Right ventricle myocardium superior (tissue), 1 donor: ENCODE results near the gene PPP6R2. TPM values are rescaled to one million over a fixed set of nuclear protein-coding genes. Genes with fewer than 3 reads are reported as not detected.
A peak's percentile ranks its signal among the peaks of the same experiment; 100 is the strongest.

Source experiments
- ATAC-seq: fragments of 200-7000 bp; cut with Tn5 transposase; one replicate; pipeline ENCODE4 v1.9.1; 2020; ENCODE audit warnings: mild to moderate bottlenecking; ENCODE audit not compliant: poor library complexity
- DNase-seq: peaks from one replicate; pipeline ENCODE4 v3.0.0-alpha.2; 2020
- intact Hi-C: fragments of 100-400 bp; cut with DNase I; formaldehyde crosslinking; loops from one replicate; pipeline ENCODE4 v1.11.2; 2022
- long read RNA-seq: library from polyadenylated mRNA; unstranded; transcript quantifications from one replicate; pipeline ENCODE4 v2.0.0, GENCODE V29; 2021
- total RNA-seq: library from RNA; stranded (reverse); fragmentation: NEBNext Ultra II Directional; extraction: Animal tissue kit (Norgen Biotek cat#: 25700); gene quantifications from one replicate; pipeline ENCODE4 v1.2.1, GENCODE V29; 2021
- donor health status: DM: no; HTN: yes; CAD: no; lungs with severe emphysema.

PPP6R2 gene, protein sequence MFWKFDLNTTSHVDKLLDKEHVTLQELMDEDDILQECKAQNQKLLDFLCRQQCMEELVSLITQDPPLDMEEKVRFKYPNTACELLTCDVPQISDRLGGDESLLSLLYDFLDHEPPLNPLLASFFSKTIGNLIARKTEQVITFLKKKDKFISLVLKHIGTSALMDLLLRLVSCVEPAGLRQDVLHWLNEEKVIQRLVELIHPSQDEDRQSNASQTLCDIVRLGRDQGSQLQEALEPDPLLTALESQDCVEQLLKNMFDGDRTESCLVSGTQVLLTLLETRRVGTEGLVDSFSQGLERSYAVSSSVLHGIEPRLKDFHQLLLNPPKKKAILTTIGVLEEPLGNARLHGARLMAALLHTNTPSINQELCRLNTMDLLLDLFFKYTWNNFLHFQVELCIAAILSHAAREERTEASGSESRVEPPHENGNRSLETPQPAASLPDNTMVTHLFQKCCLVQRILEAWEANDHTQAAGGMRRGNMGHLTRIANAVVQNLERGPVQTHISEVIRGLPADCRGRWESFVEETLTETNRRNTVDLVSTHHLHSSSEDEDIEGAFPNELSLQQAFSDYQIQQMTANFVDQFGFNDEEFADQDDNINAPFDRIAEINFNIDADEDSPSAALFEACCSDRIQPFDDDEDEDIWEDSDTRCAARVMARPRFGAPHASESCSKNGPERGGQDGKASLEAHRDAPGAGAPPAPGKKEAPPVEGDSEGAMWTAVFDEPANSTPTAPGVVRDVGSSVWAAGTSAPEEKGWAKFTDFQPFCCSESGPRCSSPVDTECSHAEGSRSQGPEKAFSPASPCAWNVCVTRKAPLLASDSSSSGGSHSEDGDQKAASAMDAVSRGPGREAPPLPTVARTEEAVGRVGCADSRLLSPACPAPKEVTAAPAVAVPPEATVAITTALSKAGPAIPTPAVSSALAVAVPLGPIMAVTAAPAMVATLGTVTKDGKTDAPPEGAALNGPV
- total RNA-seq, result 40.4 TPM
- long read RNA-seq, full-length matches to known transcripts, result 113 of 221 reads
- long read RNA-seq, partial matches to known transcripts, result 64 of 221 reads
- long read RNA-seq, other reads (novel, unspliced or antisense), result 44 of 221 reads

DNA sequence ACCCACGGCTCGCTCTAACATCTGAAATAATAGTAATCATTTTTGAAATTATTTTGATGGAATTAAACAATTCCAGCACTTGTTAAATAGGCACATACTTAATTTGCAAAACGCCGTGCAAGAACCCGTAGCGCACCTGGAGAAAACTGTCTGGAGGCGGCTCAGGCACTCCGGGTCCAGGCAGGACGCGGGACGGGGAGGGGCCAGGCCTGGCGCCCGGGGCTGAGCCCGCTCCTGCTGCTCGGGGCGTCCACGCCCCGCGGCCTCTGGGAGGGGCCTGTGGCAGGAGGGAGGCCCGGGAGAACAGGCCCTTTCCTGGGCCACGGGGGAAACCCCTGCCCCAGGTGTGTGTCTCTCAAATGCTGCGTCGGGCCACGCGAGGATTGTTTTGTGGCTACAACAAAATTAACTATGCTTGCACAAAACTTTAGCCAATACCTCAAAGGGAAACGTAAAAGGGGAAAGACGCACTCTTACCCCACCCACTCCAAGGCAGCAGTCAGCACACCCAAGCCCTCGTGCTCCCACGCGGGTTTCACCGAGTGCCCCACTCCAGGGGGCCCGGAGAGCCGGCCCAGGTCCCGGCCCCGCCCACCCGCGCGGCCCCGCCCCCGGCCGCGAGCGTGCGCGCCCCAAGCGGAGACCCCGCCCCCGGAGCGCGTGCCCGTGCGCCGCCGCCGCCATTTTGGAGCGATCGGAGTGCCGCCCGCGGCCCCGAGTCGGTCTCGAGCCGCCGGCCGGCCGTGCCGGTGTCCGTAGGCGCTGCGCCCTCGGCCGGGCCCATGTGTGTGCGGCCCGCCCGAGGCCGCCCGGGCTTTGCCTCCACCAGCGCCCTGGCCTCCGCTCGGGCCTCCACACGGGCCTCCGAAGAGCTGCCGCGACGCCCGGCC, at the start of gene PPP6R2:
PPP6R2 (plus strand) TSS at position 677 of the 890 bp plus-strand sequence. CDS start 50,582 bp downstream, outside the sequence.
- intact Hi-C loops, result loop anchor here (2.0 to 5.0 kb wide), 2 partner anchors 66 to 102 kb away; no protein-coding TSS in a partner anchor
- peak; percentile 97 for ATAC-seq
- DNase-seq, result peak; percentile 91

DNA sequence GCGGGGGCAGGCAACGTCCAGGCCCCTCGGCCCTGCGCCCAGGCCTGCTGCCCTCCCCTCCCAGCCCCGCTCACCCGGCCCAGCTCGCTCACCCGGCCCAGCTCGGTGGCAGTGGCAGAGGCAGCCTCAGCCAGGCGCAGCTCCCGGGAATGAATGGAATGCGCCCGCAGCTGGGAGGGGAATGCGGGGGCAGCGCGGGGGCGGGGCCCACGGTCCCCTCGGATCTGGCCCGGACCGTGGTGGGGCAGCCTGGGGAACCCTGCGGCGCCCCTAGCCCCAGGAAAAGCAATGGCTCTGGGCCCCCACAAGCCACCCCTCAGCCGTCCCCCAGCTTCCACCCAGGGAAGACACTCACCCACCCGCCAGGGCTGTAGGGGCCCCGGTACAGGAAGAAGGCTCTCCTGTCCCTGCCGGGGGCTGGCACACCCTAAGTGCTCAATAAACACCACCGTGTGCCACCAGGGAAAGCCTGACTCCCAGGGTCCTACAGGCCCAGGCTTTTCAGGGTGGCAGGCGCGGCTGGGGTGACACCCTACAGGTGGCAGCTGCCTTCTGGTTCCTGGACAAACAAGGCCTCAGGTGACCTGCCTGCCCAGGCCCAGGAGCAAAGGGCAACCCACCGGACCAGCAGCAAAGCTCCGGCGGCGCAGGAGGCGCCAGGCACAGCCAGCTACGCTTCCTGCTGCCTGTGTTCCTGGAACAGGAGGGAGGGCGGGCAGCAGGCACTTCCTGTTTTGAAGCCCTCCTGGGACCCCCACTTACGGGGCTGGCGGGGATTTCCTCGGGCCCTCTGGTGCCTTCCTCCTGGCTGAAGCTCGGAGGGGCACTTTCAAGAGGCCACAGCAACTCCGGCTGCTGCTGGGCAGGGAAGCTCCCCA, 49.4 kb upstream of the PPP6R2 start:
- ATAC-seq (peak; percentile 89), DNase-seq (peak; percentile 70)
- intact Hi-C loops, result no loop called here

DNA sequence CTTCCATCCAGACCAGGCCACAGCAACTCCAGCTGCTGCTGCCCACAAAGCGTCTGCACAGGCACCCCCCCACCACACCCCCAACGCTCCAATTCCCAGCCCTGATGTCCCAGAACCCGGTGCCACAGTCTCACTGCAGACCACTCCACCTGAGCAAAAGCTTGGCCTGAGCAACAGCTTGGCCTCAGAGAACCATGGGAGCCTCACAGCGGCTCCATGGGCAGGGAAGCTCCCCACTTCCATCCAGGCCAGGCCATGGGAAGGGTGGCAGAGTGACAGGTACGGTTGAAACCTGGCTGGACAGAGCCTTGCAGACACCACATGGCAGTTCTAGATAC, 48.8 kb upstream of the PPP6R2 start:
- no peak for DNase-seq
- intact Hi-C loops, result no loop called here
- ATAC-seq, result no peak

DNA sequence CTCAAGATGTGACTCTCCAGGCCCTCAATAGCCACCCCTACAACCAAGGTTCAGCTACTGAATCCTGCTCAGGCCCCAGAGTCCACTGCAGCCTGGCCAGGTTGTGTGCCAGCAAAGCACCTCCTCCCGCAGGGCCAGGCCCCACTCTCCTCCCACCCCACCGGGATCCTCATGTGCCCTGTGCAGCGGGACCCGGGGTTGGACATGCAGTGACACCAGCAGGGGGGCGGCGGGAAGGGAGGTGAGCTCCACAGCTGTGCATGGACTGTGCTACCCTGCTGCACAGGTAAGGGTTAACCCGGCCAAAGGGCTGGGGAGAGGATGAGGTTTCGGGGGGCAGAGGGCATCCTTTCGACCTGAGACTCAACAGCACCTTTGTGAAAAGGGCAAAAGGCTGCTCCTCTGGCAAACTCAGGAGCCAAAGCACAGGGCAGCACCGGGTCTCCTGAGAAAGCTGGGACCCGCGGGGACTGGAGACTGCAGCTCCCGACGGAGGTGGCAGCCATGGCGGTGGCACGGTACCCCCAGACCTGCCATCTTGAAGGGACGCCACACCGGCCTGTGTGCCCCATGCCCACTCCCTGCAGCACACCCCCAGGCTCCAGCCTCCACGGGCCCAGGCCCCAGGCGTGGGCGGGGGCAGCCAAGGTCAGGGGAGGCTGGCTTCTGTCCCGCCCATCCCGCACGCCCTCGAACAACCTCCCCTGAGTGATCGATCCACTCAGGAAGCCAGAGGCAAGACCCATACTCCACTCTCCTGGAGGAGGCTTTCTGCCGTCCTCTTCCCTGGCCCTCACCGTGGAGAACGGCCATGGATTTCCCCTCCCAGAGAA, 46.3 kb upstream of the PPP6R2 start:
- ATAC-seq (peak; percentile 18), DNase-seq (peak; percentile 64)
- intact Hi-C loops, result no loop called here

DNA sequence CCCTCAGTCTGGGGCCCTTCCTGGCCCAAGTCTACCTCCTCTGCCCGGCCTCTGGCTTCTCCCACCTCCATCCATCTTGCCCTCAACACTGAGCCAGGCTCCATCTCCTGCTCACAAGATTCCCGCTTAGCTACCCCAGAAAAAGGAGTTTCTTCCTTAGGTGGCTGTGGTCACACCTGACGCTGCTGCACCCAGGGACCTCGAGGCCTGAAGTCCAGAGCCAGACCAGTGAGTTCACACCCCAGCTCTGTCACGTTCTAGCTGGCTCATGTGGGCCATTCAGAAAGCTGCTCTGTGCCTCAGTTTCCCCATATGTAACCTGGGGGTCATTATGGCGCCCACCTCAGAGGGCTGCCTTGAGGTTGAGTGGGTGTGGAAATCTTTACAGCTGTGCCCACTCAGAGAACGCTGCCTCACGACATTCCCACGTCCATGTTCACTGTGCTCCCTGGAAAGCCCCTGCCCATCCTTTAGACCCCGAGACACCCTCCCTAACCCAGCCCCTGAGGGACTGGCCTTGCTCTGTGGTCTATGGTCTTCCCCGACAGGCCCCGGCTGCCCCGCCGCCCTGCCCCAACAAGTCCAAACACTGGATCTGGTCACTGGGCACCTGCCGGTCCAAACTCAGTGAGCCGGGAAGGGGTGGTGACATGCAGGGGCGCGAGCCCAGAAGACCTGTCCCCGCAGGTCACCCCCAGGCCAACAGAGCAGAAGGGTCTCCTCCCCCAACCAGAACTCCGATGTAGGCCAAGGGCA, 45.4 kb upstream of the PPP6R2 start:
- DNase-seq (no peak), ATAC-seq (no peak)
- intact Hi-C loops, result no loop called here

DNA sequence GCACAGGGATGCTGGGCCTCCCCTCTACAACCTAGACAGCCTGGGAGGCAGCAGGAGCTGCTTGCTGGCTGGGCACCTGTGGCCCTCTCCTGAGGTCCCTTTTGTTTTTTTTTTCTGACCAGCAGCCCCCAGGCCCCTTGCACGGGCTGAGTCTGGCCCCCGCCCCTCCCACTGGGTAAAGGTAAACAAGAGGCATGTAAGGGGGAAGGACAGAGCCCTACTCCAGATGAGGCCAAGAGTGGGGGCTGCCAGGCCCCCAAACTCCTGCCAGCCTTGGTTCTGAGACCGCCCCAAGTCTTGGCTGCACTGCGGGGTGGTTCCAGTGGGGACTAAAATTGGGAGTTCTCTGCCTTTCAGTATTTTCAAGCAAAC, 44.9 kb upstream of the PPP6R2 start:
- DNase-seq (no peak), ATAC-seq (no peak)
- intact Hi-C loops, result no loop called here

DNA sequence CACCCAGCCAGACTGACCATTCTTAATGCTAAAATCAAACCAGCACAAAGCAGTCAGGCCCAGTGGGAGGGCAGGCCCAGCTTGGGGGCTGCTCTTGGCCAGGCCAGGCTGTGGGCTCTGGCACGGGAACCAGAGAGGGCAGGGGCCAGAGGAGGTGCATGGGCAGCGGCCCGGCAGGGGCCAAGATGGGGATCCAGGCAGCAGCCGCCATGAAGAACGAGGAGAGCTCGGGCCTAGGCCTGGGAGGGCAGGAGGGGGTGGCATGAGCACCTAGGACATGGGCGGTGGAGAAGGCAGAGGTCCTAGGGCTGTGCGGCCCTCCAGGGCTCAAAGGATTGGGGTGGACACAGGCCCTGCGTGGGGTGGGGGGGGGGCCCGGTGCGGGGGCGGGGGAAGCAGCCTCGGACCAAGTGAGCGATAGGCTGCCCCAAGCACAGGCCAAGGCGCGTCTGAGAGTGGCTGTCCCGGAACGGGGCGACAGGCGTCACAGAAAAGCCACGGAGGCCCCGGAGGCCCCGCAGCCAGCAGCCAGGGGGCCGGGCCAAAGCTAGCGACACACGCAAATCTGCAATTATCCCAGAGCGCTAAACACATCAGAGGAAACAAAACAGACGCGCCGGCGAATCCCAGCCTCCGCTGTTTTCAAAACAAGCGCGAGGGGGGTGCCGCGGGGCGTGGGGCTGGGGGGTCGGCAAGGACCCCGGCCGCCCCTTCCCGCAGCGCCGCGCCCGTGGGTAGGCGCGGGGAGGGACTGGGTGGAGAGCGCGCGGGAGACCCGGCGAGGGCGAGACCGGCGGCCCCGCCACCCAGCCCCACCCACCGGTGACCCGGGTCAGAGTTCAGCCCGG, 44.0 kb upstream of the PPP6R2 start:
- no peak for ATAC-seq
- no peak for DNase-seq
- intact Hi-C loops, result no loop called here

DNA sequence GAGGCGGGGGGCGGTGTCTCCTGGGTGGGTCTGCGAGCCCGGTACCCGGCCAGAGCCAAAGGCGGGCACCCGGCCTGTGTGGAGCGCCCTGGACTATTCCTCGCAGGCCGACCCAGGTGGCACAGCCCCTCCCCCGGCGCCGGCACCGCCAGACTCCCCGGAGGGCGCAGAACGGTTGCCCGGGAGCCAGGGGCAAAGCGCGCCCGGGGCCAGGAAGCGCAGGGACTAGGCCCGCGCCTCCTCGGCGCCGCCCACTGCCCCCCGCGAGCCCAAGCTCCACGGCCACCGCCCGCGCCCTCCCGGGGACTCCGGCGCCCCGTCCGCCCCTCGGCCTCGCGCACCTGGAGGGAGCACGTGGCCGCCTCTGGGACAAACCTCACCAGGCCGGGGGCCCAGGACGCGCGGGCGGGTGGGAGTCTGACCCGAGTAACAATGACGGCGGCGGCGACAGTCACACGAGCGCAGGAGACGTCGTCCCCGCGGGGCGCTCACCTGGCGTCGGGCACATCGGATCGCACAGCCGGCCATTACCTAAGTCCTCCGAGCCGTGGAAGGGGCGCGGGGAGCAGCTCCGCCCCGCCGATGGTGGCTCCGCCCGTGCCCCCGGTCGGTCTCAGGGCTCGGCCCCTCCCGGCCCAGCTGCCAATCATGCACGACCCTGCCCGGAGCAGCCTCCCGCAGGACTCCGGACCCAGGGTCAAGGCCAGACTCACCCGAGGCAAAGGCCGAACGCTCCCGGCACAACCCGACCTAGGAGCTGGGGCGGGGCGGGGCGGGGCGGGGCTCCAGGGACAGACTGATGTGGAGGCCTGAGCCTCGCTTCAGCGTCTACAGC, 43.1 kb upstream of the PPP6R2 start:
- intact Hi-C loops, result no loop called here
- no peak for ATAC-seq
- DNase-seq, result no peak

DNA sequence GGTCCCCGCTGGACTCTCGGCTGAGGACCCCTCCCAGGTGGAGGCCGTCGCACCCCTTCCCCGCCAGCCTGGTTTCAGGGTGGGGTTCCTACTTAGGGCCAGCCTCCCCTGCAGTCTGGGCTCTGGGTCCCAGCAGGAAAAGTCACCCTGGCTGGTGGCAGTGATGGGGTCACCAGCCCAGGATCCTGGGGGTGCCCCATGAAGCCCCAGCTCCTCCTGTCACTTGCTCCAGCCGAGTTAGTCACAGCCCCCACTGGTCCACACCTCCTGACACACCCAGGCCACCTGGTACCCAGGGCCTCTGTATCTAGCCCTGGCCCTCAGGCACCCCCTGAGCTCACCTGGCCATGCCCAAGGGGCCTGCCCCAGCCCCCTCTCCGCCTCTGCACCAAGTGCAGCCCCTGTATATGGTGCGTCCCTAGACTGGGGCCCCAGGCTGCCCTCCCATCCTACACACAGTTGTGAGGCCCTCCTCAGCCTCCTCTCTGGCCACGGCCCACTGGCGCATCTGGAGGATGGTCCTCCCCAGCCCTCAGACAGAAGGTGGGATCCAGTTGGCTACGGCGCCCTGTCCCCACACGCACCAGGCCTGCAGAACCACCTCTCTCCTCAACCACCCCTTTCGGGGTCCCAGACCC, 42.4 kb upstream of the PPP6R2 start:
- ATAC-seq (no peak), DNase-seq (no peak)
- intact Hi-C loops, result no loop called here

DNA sequence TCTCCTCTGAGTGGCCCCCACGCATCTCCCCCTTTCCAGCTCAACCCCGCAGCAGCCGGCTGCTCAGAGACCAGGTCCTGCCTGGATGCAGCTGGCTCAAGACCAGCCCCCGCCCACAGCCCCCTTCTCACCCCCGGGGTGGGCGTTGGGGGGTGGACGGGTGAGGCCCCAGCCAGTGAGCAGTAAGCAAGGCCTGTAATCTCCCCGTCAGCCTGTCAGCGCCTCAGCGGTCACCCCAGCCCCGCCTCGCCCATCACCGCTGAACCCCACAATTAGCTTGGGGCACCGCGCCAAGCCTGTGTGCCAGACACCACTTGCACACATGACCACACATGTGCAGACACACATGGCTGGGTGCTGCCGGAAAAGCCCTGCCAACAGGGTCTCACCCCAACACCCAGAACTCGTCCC, 41.5 kb upstream of the PPP6R2 start:
- intact Hi-C loops, result no loop called here
- DNase-seq (no peak), ATAC-seq (no peak)

DNA sequence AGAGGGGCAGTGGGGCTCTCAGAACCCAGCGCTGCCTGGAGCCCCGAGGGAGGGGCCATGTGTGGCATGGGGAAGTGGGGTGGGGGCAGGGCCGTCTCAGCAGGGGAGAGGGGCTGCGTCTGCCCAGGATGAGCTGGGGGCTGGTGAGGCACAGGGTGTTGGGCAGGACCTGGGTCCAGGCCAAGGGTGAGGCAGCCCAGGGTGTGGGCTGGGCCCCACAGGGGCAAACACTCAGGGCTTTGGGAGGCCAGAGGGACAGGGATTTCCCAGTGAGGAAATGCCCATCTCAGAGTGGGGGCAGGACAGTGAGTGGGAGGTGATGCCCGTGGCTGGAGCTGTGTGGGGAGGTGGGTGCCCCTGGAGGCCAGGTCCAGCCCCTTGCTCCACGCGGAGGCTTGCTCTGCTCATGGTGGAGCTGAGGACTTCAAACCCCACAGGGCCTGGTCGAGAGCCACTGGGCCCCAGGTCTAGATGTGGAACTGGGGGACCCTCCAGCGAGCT, 41.0 kb upstream of the PPP6R2 start:
- intact Hi-C loops, result no loop called here
- ATAC-seq, result peak; percentile 5
- DNase-seq, result peak; percentile 66

DNA sequence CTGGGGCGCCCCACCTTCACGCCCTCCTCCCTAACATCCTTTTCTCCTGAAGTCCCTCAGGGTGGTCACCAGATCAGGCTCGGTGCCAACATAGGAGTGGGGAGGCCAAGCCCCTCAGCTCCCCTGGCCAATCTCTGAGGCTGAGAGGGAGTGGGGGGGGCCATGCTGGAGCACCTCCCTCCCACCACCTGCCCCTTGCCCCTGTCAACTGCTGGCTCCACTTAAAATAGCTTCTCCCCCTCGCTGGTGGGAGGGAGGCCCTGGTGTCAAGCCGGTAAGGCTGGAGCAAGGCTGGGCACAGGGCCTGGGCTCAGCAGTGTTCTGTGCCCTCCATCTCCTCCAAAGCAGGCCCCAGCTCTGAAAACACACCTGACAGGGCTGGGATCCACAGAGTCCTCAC, 40.6 kb upstream of the PPP6R2 start:
- intact Hi-C loops, result no loop called here
- ATAC-seq (peak; percentile 34), DNase-seq (peak; percentile 63)

DNA sequence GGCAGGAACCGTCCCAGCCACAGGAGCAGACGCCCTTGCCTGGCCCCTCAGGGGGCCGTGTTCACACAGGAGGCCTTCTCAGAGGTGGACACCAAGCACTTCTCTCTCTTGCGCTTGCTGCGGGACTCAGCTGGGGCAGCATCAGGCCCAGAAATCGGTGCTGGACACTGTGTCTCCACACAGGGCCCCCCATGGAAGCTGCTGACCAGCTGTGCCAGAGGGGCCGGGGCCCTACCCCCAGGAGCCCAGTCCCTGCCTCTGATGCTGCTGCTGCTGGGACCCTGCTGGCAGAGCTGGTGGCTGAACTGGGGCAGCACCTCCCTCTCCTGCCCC, 39.6 kb upstream of the PPP6R2 start:
- no peak for ATAC-seq
- intact Hi-C loops, result no loop called here
- DNase-seq, result no peak
